HG02840 (cell line): Measurements from ENCODE around the gene MED9.
"Not testable (repeated sequence)": the region's sequence is repeated elsewhere in the genome, so short reads cannot be mapped to it uniquely, and the experiment has no call there.

Source experiments
- ATAC-seq: cut with Tn5 transposase; IDR thresholded peaks from one replicate; pipeline ENCODE4 v1.9.1; 2021; ENCODE audit warnings: mild to moderate bottlenecking, moderate library complexity, moderate number of reproducible peaks; ENCODE audit not compliant: unreplicated experiment, low FRiP score

MED9 gene

GRCh38 chr17:17454276-17454675, 22.5 kb upstream of the MED9 start:
- ATAC-seq = no peak

DNA sequence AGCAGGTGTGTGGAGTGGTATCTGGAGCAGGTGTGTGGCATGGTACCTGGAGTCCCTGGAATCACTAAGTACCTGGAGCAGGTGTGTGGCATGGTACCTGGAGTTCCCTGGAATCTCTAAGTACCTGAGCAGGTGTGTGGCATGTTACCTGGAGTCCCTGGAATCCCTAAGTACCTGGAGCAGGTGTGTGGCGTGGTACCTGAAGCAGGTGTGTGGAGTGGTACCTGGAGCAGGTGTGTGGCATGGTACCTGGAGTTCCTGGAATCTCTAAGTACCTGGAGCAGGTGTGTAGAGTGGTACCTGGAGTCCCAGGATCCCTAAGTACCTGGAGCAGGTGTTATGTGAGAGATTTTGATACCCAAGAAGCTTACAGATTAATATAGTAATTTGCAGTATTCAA, 22.1 kb upstream of the MED9 start:
- ATAC-seq = not testable (repeated sequence)

DNA sequence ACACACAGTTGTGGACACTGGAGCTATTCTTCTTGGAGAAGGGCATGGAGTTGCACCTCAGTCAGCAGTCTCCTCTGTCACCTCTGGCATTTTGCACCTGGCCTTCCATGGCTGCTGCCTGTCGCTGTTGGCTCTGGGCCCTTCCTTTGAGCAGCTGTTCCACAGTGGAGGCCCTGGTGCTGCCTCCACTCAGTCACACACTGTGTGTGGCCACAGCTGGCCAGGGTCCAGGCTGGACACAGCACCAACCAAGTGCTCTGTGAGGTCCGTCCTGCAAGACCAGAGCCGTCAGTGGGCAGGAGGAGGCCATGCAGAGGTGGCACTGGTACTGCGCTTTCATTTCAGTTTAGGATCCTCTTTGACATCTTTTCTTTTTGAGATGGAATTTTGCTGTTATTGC, 21.6 kb upstream of the MED9 start:
- ATAC-seq = no peak

DNA sequence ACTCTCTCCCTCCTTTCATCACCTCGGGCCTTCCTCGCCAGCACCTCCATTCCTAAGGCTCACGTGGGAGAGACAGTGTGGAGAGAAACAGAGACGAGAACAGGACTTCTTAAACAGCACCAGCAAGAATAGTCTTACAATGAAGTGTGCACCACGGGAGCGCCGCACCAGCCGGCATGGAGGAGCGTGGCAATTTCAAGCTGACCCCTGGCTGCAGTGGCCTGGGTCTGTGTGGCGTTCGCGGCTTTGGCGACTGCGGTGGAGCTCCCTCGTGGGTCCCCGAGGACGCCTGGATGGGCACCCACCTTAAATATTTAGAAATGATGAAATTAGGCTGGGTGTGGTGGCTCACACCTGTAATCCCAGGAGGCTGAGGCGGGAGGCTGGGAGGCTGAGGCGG, 20.5 kb upstream of the MED9 start:
- no peak for ATAC-seq

GRCh38 chr17:17457680-17458079, 19.1 kb upstream of the MED9 start:
- no peak for ATAC-seq

GRCh38 chr17:17460038-17460437, 16.8 kb upstream of the MED9 start:
- ATAC-seq = no peak

- ATAC-seq = no peak
Observed at GRCh38 chr17:17462048-17462824, 14.6 kb upstream of the MED9 start.

- ATAC-seq = no peak
Observed at GRCh38 chr17:17463821-17464220, 13.0 kb upstream of the MED9 start.

DNA sequence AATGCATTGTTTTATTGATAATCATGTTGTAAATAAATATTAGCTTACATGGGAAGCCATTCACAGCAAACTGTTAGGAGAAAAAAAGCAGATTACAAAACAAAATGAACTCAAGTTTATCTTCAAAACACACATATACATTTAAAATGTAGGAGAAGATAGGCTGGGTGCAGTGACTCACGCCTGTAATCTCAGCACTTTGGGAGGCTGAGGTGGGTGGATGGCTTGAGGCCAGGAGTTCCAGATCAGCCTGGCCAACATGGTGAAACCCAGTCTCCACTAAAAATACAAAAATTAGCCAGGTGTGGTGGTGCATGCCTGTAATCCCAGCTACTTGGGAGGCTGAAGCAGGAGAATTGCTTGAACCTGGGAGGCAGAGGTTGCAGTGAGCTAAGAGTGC, 10.9 kb upstream of the MED9 start:
- ATAC-seq = not testable (repeated sequence)

GRCh38 chr17:17466511-17466910, 10.3 kb upstream of the MED9 start:
- no peak for ATAC-seq

DNA sequence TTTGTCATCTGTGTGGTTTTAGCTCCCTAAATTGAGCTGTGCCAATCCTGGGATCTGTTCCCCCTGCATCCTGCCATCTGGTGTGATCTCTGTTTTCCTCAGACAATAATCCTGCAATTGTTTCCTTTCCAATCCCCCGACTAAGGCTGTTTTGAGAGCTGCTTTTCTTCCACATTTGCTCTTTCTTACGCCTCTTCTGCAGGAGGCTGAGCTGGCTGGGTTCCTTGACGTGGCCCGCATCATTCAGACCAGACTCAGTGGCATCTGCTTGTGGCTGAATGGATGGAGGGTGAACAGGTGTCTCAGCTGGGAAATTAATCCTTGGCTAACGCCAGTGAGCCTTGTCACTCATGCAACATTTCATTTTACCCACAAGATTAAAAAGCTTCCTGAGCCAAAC, 9.8 kb upstream of the MED9 start:
- no peak for ATAC-seq

DNA sequence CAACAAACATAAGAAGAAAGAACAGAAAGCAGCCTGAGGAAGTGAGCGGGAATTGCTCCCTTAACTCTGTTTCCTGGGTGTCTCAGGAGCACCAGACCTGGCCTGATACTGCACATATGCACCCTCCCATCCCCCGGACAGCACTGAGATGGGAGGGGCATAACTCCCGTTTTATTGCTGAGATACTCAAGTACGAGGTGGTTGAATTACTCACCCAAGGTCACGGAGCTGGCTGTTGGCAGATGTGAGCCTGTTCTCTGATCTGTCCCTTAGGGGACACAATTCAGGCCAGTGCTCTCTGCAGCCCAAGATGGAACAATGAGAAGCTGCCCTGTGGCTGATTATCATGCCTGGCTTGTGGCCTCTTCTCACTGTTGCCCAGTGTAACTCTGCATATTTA, 9.1 kb upstream of the MED9 start:
- no peak for ATAC-seq

- no peak for ATAC-seq
Observed at GRCh38 chr17:17468217-17469010, 8.4 kb upstream of the MED9 start.

GRCh38 chr17:17469358-17469757, 7.4 kb upstream of the MED9 start:
- no peak for ATAC-seq

DNA sequence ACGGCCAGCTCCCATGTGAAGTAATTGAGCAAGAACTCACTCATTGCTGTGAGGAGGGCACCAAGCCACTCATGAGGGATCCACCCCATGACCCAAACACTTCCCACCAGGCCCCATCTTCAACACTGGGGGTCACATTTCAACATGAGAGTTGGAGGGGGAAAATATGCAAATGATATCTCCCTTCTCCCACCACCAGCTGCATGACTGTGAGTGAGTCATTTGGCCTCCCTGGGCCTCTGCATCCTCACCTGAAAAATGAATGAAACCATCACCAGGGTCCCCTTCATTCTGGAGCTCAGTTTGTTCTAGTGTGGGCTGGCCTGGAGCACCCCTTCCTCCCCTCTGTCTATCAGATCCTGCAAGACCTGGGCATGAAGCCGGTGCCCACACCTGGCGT, 6.8 kb upstream of the MED9 start:
- no peak for ATAC-seq

- no peak for ATAC-seq
Observed at GRCh38 chr17:17472333-17472920, 4.4 kb upstream of the MED9 start.

- ATAC-seq = no peak
Observed at GRCh38 chr17:17474341-17474740, 2.5 kb upstream of the MED9 start.

GRCh38 chr17:17479209-17479608, 2.4 kb downstream of the MED9 start:
- ATAC-seq = no peak

DNA sequence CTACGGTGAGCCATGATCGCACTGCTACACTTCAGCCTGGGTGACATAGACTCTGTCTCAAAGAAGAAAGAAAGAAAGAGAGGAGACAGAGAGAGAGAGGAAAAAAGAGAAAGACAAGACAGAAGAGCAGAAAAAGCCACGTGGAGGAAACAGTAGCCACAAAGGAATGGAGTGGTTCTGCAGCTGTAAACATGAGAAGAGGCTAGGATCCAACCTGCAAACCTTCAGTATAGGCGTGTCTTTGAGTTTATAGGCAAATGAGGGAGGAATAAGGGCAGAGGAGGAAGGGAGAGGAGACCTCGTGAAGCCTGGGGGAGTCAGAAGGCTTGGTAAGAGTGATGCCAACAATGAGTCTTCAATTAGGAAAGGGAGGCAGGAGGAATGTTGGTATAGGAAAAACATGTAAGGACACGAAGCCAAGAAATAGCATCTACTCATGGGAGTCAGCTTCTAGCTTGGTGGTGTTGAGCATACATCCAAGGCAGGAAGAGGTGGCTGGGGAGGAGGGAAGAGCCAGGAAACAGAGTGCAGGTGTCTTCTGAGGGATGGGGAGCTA, 3.9 kb downstream of the MED9 start:
- no peak for ATAC-seq

GRCh38 chr17:17481860-17482259, 5.1 kb downstream of the MED9 start:
- no peak for ATAC-seq

DNA sequence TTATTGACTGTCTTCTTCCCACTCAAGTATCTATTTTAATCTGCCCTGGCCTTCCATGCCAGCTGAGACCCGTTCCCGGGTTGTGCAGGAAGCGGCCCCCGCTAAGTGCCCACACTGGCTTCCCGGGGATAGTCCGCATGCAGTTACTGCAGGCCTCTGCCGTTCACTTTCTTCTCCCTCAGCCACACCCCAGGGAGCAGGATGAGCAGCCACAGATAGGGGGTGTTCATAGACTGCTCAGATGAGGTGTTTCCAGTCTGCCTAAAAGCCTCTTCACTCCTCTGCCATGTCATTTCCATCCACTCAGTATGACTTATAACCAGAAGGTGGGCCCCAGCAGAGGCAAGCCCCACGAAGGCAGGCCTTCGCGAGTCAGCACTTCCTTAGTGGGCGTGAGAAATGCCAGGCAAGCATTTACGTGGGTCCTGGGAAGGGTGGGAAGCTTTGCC, 7.7 kb downstream of the MED9 start:
- ATAC-seq = no peak
